Tibial nerve (tissue), 4 donors: ENCODE results near the gene POLR2M.

ENCODE experiments used
- CTCF ChIP-seq, 5 experiments: fragments of 200-600 bp in 3 of 5; fragments of 450-650 bp in 2 of 5; sonication (generic) in 3 of 5; IDR thresholded peaks; one replicate each; pipeline ENCODE4 v1.5.1; 2016 to 2019; ENCODE audit warnings: antibody characterized with exemption in 5 of 5, mild to moderate bottlenecking in 3 of 5, moderate library complexity in 2 of 5
- EP300 ChIP-seq, 2 donors: sonication (generic); formaldehyde crosslinking; IDR thresholded peaks; one replicate each; pipeline ENCODE4 v1.6.1; 2017; ENCODE audit warnings: antibody characterized with exemption in 2 of 2, mild to moderate bottlenecking in 1 of 2

- TF ChIP-seq CTCF (IDR thresholded peaks at IDR 0.05) = no peak
- no peak for TF ChIP-seq EP300 (IDR thresholded peaks at IDR 0.05)
These were observed 2.1 kb upstream of the POLR2M start for GRCh38 chr15:57704441-57704840.
